Head of caudate nucleus (tissue), 42 donors: ENCODE measurements around the gene DPP10.
"Not testable (repeated sequence)": the region's sequence is repeated elsewhere in the genome, so short reads cannot be mapped to it uniquely, and the experiment has no call there.

ENCODE experiments used
- DNase-seq, 42 donors: peaks; one replicate each; pipeline versions ENCODE4 v3.0.0 to v3.0.0-alpha.2; 2020 to 2021; ENCODE audit warnings: mixed read lengths in 7 of 42
- intact Hi-C: fragments of 100-400 bp; cut with DNase I; formaldehyde crosslinking; loops from one replicate; pipeline ENCODE4 v1.15.0; 2022

Gene DPP10

DNA sequence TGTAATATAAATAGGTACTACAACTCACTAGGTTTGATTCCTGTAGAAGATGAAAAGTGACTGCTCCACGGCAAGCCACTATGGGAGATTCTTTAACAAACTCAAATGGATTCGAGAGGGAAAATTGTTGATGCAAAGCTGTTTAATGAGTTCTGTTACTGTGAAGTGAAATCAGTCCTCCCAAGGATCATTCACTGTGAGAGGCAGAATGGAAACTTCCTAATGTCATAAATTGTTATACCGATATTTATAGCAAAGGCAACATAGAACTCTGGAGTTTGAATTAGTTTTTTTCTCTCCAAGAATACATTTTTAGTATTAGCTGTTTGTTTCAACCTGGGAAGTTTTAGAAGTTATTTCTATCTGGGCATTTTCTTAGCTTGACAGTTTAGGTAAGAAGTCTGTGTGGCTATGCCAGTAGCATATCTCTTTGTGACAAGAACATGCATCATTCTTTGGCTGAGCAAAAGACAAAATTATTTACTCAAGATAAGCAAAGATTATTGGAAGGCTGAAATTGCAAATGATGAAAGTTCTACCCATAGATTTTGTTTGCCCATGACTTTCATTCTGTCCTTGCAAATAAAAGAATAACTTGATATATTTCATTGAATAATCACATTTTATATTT, 979.7 kb downstream of the DPP10 start:
- no peak for DNase-seq
- intact Hi-C loops: no loop called here

DNA sequence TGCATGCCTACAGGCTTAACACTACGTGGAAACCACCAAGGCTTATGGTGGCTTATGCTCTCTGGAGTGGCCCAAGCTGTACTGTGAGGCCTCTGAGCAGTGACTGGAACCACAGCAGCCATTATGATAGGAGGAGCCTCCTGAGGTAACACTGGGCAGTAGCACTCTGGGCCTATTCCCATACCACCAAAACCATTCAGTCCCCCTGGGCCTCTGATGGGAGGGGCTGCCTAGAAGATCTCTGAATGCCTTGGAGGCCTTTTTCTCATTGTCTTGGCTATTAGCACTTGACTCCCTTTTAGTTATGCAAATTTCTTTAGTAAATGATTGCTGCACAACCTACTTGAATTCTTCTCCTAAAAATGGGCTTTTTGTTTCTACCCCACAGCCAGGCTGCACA, 985.0 kb downstream of the DPP10 start:
- DNase-seq: no peak
- intact Hi-C loops: no loop called here

DNA sequence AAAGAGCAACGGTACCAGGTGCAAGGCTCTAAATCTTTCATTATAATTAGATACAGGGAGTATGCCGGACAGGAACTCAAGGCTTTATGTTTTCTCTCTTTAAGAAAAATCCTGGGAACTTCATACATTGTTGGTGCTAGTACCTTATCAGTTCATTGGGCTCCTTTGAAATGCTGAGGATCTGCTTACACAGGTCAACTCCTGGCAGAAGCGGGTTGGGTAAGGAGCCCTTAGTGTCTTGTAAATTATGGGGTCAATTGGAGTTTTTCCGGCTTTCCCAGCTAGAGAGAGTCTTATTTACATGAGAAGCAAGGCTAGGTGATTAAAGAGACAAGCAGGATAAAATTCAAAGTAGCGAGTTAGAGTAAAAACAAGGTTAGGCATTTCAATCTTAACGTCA, 998.3 kb downstream of the DPP10 start:
- not testable (repeated sequence) for DNase-seq

DNA sequence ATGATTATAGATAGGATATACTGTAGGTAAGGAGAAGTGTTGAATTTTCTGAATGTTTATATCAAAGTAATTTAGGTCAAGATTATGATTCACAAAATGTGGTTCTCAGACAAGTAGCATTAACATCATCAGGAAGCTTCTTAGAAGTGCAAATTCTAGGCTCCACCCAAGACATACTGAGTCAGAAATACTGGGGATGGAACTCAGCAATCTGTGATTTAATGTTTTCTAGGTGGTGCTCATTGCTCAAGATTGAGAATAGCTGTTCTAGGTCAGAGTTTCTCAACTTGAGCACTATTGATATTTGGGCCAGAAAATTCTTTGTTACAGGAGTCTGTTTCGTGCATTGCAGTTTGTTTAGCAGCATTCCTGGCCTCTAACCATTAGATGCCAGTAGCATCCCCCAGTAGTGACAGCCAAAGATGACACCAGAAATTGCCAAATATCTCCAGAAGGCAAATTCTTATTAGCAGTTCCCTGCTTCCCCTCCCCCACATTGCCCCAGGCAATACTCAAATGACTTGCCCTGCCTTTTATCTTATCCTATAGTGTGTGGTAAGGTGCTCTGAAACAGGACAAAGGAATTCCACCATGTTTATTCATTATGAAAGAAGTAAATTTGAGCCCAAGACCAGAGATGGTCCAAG, 1001.2 kb downstream of the DPP10 start:
- no peak for DNase-seq
- intact Hi-C loops: no loop called here

More for the DNA sequence above, 998.3 kb downstream of the DPP10 start:
- intact Hi-C loops: not testable (repeated sequence)

DNA sequence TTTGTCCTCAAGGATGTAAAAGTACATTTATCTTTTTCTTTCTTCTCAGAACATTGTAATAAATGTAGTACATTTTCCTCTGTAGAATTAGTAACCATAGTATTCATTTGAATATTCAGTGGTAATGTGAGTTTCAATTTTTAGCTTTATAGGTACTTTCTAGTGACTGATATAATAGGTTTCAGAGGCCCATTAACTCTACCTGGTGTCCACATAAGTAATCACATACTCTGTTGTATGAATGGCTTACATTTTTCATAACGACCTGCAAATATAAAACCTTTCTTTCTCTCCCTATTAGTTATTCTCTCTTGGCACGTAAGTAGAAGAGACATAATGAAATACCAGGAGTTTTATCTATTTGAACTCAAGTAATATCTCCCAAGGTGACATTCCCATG, 1017.6 kb downstream of the DPP10 start:
- intact Hi-C loops: no loop called here
- no peak for DNase-seq

DNA sequence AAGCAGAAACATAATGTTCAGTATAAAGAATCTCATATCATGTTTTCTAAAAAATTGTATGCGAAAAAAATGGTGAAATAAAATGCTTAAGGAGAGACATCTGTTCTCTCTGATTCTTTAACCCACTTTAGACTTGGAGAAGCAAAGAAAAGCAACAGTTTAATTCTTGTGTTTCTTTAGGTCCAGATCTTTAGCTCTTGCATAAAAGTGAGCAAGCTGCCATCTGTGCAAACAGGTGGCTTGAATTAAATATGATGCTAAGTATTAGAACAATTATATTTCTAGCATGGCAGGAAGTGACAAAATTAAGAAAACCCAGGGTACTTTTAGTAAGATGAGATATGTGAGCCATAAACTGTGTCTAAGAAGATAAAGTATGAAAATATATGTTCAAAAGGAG, 1038.3 kb downstream of the DPP10 start:
- DNase-seq: no peak
- intact Hi-C loops: no loop called here

DNA sequence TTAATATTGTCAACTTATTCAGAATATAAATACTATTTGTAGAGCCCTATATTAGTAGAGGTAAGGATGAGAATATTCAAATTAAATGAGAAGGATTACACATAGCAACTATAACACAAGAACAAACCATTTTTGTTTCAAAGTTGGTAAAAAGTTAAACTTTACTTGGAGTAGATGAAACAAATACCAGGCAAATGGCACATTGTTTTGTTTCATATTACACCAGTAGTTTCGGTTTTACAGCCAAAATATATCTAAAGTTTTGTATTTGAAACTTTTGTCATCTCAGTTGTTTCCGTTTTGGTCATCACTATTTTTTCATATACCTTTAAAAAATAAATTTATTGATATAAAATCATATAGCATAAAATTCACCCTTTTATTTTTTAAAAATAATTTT, 1039.4 kb downstream of the DPP10 start:
- intact Hi-C loops: no loop called here
- DNase-seq: no peak

DNA sequence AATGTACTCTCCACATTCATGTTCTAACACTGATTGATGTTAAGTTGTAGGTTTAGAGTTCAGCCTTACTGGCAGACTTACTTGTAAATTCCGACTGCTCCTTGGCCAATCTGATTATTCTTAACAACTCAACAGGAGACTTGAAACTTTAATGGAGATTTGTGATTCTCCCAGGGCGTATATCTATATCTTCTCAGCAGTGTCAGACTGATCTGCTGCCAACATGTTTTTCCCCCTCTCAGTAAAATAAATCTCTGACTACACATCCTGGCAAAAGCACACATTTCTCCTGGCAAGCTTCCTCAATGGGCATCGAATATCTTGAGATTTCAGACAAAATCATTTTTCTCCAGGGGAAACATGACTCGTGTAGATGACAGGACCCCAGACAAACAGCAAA, 1041.2 kb downstream of the DPP10 start:
- no peak for DNase-seq
- intact Hi-C loops: no loop called here

DNA sequence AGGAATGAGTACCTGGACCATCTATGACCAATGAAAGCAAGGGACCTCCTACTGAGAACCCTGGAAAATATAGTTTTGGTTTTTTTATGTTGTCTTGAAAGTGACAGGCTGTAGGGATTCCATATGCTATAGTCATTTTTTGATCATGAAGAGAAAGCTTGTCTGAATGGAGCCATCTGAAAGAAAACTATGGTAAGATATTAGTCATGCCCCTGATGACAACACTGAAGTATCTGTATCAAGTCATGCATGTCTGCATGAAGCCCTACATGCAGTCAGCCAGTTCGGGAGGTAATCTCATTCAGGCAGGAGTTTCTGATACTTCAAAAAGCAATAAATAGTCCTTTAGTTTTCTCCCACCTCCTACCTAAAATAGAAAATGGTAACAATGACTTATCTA, 1042.0 kb downstream of the DPP10 start:
- DNase-seq: no peak
- intact Hi-C loops: no loop called here

DNA sequence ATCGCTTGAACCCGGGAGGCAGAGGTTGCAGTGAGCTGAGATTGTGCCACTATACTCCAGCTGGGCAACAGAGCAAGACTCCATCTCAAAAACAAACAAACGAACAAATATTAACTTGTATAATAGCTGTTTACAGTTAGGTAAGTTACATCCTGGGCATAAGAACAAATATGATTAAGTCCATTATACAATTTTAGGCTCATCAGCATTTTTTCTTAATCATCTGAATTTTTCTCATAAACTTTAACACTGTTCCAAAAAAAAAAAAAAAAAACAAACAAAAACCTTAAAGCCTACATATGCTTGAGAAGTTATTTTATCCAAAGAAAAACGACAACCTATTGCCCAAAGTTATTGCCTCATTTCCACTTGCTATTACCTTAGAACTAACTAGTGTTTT, 1042.5 kb downstream of the DPP10 start:
- intact Hi-C loops: no loop called here
- no peak for DNase-seq

DNA sequence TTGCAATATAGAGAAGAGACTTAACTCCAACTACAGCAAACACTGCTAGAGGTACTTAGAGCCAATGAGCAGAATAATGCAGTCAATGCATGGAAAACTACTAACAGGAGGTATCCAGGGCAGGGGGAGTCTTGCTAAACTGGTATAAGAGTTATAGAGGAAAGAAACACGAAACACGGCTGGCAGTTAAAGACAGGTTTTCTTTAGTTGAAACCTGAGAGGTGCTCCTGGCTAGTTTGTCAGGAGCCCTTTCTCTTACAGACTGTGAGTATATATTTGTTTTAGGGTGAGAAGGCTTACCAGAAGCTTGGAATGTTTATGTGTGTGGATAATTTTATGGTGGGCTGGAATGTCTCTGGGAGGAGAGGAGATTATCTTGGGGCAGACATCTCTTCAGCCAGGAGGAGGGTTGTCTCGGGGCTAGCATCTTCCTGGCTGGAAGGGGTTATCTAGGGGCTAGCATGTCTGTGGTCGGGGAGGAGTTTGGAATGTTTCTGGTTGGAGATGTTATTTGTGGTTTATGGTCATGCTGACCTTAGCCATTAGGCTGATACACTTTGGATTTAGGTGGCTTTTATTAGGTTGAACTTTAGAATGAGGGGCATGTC, 1048.8 kb downstream of the DPP10 start:
- intact Hi-C loops: no loop called here
- DNase-seq: no peak

DNA sequence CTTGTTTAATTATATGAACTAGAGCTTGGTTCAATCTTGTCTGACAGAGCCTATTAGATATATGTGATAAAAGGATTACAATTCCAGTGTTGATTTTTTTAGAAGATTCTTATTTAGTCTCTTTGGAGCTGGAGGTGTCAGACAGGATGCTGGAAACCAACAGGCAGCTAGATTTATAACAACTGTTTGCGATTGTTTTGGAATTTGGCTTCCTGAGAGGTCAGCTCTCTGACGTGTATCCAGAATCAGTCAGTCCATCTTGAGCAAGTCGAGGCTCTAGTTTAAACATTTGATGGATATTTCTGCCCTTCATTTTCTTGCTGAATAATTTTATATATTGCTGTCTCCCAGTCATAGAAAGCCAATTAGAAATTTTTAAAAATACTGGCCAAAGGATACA, 1062.9 kb downstream of the DPP10 start:
- intact Hi-C loops: no loop called here
- no peak for DNase-seq

DNA sequence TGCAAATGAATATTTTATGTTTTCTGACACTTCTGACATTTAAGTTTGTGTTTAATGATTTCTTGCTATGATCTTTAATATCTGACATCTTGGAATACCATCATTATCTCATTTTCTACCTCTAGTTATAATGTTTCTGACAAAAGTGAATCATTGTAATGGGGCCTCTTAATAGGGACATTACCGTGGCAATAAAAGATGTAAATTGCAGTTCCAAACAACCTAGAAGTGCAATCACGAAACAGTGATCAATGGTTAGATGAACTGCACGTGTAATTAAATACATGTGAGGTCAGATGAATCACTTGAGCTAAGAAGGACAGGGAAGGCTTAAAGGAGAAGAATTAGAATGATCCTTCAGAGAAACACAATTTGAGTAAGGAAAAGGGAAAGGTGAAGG, 1078.3 kb downstream of the DPP10 start:
- intact Hi-C loops: no loop called here
- DNase-seq: no peak

DNA sequence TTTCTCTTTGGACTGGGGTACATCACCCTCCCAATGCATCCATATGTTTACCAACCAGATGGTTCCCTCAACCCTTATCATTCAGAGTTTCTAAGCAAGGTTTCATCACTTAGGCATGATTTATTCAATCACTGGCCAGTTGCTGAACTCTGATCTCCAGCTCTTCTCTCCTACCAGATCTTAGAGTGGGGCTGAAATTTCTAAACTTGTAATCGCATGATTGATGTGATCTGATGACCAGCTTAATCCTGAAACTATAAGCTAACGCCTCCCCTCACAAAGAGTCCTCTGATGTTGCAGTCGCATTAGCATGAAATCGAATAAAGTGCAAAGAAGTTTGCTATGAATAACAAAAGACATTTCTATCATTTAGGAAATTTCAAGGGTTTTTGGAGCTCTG, 1082.0 kb downstream of the DPP10 start:
- no peak for DNase-seq

DNA sequence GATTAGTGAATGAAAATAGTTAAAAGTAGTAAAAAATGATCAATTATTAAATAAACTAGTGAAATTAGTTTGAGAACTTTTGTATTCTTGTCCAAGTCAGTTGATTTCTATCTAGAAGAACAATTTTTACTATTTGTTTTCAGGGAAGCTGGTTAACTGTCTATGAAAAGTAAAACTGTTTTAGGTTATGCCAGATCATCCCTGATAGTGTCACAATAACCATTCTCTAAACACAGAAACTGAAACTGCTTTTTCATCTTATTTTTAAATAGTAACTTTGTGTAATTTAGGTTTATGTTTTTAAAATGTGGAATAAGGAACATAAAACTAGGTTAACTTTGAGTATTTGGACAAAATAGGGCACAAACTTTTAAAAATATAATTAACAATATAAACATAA, 1087.2 kb downstream of the DPP10 start:
- intact Hi-C loops: no loop called here

More for the DNA sequence above, 1082.0 kb downstream of the DPP10 start:
- intact Hi-C loops: no loop called here

DNA sequence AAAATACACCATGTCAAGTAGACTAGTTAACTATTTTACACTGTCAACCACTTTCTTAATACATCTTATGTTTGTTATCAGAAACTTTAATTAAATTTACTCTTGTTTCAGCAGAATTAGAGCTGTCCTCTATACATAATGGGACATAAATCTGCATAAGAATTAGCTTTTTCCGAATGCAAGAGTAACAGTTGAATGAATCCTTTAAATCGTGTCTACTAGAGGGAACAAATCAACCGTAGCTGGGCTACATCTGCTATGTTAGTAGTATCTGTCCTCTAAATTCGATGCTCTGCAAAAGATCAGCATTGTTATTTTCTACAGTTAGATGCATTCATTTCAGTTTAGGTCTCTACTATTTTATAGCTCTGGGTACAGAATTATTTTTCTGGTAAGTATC, 1090.6 kb downstream of the DPP10 start:
- intact Hi-C loops: no loop called here
- no peak for DNase-seq

More for the DNA sequence above, 1087.2 kb downstream of the DPP10 start:
- no peak for DNase-seq

DNA sequence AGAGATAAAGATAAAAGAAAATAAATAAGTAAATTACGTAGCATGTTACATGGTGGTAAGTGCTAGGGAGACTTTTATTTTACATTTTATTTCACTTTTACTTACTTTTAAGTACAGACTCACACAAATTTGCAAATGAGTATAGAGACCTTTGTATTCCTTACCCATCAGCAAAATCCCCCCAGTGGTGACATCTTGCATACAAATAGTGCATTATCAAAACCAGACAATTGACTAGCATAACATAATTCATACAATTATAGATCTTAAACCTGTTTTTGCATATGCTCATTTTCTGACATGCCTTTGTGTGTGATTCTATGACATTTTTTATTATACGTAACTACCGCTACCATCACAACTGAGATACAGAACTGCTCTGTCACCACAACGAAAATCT, 1099.4 kb downstream of the DPP10 start:
- no peak for DNase-seq
- intact Hi-C loops: no loop called here

DNA sequence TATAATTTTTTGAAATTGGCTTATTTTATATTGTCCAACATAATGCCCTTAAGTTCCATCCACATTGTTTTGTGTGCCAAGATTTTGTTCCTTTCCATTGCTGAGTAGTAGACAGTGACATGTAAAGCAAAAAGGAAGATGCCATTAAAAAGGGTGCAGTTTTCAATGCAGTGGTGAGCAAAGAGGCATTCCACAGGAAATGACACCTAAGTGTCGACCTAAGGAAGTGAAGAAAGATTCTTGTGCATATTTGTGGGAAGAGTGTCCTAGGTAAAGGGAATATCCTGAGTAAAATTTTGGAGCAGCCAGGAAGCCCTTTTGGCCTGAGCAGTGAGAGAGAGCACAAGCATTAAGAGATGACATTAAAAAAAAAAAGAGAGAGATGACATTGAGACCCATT, 1099.9 kb downstream of the DPP10 start:
- DNase-seq: no peak
- intact Hi-C loops: no loop called here

DNA sequence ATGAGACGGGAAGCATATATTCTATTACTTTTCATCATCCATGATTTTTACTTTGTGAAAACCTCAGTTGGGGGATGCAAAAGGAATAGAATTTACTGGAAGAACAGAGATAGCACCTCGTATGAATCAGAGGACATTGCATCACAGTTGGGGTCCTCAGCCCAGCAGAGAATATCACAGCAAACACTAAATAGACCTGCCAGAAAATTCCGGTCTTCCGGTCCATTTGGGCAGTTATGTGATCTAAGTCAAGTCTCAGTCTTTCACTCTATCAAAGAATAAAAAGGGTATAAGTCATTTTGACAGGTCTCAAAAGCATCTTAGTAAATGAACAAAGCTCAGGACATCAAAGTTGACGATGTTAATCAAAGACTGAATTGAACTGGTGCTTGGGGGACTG, 1100.6 kb downstream of the DPP10 start:
- DNase-seq: no peak

DNA sequence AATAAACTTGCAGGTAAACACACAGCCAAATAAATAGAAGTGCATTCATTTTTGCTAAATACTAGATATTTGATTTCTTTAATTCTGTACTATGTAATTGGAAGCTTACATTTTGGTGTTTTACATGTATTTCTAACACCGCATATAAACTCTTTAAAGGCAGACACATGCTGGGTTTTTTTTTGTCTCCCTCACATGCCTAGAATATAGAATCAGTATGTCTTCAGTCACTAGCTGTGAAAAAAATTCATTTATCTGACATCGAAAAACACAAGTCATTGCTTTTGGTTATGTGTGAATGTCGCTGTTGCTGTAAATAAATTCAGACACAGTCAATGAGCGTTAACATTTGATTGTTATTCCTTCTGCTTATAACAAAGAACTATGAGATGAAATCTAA, 1101.0 kb downstream of the DPP10 start:
- intact Hi-C loops: no loop called here

More for the DNA sequence above, 1100.6 kb downstream of the DPP10 start:
- intact Hi-C loops: no loop called here

DNA sequence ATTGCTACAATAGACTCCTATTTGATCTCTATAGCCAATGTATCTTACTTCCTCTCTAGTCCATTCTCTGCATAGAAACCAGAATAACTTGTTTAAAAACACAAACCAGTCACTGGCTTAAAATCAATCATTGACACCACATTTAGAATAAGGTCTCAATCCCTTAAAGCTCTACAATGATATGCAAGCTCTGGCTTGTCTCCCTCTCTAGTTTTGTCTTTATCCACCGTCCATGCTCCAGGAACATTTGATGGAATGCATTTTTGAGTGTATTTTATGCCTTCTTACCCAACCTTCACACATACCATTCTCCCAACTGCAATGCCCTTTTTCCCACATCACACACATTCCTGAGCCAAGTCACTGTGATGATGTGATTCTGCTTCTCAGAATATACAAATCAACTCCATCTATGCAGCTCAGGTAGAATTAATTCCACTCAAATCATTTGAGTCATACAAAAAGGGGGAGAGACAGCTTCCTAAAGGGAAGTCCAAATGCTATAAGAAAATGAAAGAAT, 1107.2 kb downstream of the DPP10 start:
- intact Hi-C loops: no loop called here
- DNase-seq: no peak

More for the DNA sequence above, 1101.0 kb downstream of the DPP10 start:
- no peak for DNase-seq
